ENCODE measurements around the gene TFF2.

TFF2 gene

GRCh38 chr21:42348762-42349161 lies 2.0 kb downstream of the TFF2 start:
- peaks cover 29% of the 10 kb centered on the region for H3K4me1 Mint-ChIP-seq
- H3K27me3 Mint-ChIP-seq (ENCODE audit: low read depth, poor library complexity): peaks cover 12% of the 10 kb centered on the region
- no peak overlapping the region for H3K4me3 Mint-ChIP-seq
- no peaks in the 10 kb centered on the region for H3K36me3 Mint-ChIP-seq (ENCODE audit: low read depth)
- DNase-seq: no peak
- no peak overlapping the region for H3K27ac Mint-ChIP-seq
- TF ChIP-seq CTCF (IDR thresholded peaks at IDR 0.05): no peak
- peaks cover 8% of the 10 kb centered on the region for H3K9me3 Mint-ChIP-seq

- Mint-ChIP-seq H3K4me3 (no peak overlapping the region), H3K27ac (no peak overlapping the region), H3K9me3 (no peaks in the 10 kb centered on the region), H3K36me3 (ENCODE audit: low read depth) (no peaks in the 10 kb centered on the region), H3K4me1 (peaks cover 21% of the 10 kb centered on the region), H3K27me3 (ENCODE audit: low read depth, poor library complexity) (peaks cover 11% of the 10 kb centered on the region)
- no peak for TF ChIP-seq CTCF (IDR thresholded peaks at IDR 0.05)
- DNase-seq: no peak
These were observed 3.0 kb downstream of the TFF2 start for GRCh38 chr21:42347601-42348327.

GRCh38 chr21:42346866-42347600 lies 3.8 kb downstream of the TFF2 start:
- H3K9me3 Mint-ChIP-seq: no peaks in the 10 kb centered on the region
- DNase-seq: no peak
- H3K4me1 Mint-ChIP-seq: peaks cover 17% of the 10 kb centered on the region
- no peak overlapping the region for H3K4me3 Mint-ChIP-seq
- no peak for TF ChIP-seq CTCF (IDR thresholded peaks at IDR 0.05)
- no peak overlapping the region for H3K27ac Mint-ChIP-seq
- peaks cover 4% of the 10 kb centered on the region for H3K27me3 Mint-ChIP-seq (ENCODE audit: low read depth, poor library complexity)
- no peaks in the 10 kb centered on the region for H3K36me3 Mint-ChIP-seq (ENCODE audit: low read depth)

GRCh38 chr21:42346441-42346840 lies 4.4 kb downstream of the TFF2 start:
- peaks cover 15% of the 10 kb centered on the region for H3K4me1 Mint-ChIP-seq
- no peaks in the 10 kb centered on the region for H3K36me3 Mint-ChIP-seq (ENCODE audit: low read depth)
- TF ChIP-seq CTCF (IDR thresholded peaks at IDR 0.05): no peak
- no peaks in the 10 kb centered on the region for H3K9me3 Mint-ChIP-seq
- H3K27ac Mint-ChIP-seq: no peak overlapping the region
- H3K4me3 Mint-ChIP-seq: no peak overlapping the region
- peaks cover 4% of the 10 kb centered on the region for H3K27me3 Mint-ChIP-seq (ENCODE audit: low read depth, poor library complexity)
- DNase-seq: no peak

- no peak for DNase-seq
- TF ChIP-seq CTCF (IDR thresholded peaks at IDR 0.05): no peak
- H3K36me3 Mint-ChIP-seq (ENCODE audit: low read depth): no peaks in the 10 kb centered on the region
- peaks cover 10% of the 10 kb centered on the region for H3K4me1 Mint-ChIP-seq
- peaks cover 4% of the 10 kb centered on the region for H3K27me3 Mint-ChIP-seq (ENCODE audit: low read depth, poor library complexity)
- no peak overlapping the region for H3K4me3 Mint-ChIP-seq
- H3K9me3 Mint-ChIP-seq: no peaks in the 10 kb centered on the region
- no peak overlapping the region for H3K27ac Mint-ChIP-seq
These were observed 6.2 kb downstream of the TFF2 start for GRCh38 chr21:42344631-42345030.
